ENCODE data around the gene C2orf74.
"Not testable (repeated sequence)": the region's sequence is repeated elsewhere in the genome, so short reads cannot be mapped to it uniquely, and the experiment has no call there.

C2orf74 gene

GRCh38 chr2:61151436-61151835 is 10.6 kb upstream of the C2orf74 start:
- no peak for TF ChIP-seq CTCF (IDR thresholded peaks at IDR 0.05)
- no peak overlapping the region for H3K4me3 ChIP-seq
- DNase-seq (ENCODE audit: low spot score), result no peak
- no peak overlapping the region for H3K27ac ChIP-seq

GRCh38 chr2:61157371-61158003 is 4.5 kb upstream of the C2orf74 start:
- Histone ChIP-seq H3K27ac (no peak overlapping the region), H3K4me3 (no peak overlapping the region)
- DNase-seq (ENCODE audit: low spot score), result no peak
- TF ChIP-seq CTCF (IDR thresholded peaks at IDR 0.05), result no peak

- Histone ChIP-seq H3K27ac (no peak overlapping the region), H3K4me3 (no peak overlapping the region)
- DNase-seq (ENCODE audit: low spot score), result no peak
- TF ChIP-seq CTCF (IDR thresholded peaks at IDR 0.05), result no peak
Measured at GRCh38 chr2:61158356-61158955, 3.5 kb upstream of the C2orf74 start.

- Histone ChIP-seq H3K4me3 (no peak overlapping the region), H3K27ac (no peak overlapping the region)
- DNase-seq (ENCODE audit: low spot score), result no peak
- no peak for TF ChIP-seq CTCF (IDR thresholded peaks at IDR 0.05)
Measured at GRCh38 chr2:61162721-61163120, 733 bp downstream of the C2orf74 start.

- H3K27ac ChIP-seq; DNase-seq (ENCODE audit: low spot score); H3K4me3 ChIP-seq: not testable (repeated sequence)
Measured at GRCh38 chr2:61165082-61165481, 3.1 kb downstream of the C2orf74 start.

DNA sequence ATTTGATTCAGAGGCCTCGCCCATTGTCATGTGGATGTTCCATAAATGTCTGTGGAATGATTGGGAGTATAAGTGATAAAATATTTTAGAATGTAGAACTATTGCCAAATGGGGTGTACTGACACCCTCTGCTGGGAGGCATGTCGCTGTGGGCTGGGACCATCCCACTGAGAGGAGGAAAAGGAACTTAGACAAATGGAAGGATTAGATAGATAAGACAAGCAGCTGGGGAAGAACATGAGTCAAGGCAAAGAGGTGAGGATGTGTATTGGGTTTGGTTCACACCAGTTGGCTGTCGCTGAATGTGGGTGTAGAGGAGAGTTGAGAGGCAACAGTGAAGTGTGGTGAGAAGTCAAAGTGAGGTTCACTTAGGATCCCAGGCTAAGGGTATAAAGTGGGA is 4.0 kb downstream of the C2orf74 start:
- TF ChIP-seq CTCF (IDR thresholded peaks at IDR 0.05), result no peak
- no peak overlapping the region for H3K27ac ChIP-seq

GRCh38 chr2:61167579-61167978 is 5.6 kb downstream of the C2orf74 start:
- no peak for TF ChIP-seq CTCF (IDR thresholded peaks at IDR 0.05)
- Histone ChIP-seq H3K27ac (no peak overlapping the region), H3K4me3 (no peak overlapping the region)
- no peak for DNase-seq (ENCODE audit: low spot score)

More for the DNA sequence above, 4.0 kb downstream of the C2orf74 start:
- H3K4me3 ChIP-seq, result no peak overlapping the region
- no peak for DNase-seq (ENCODE audit: low spot score)

Data from coronary artery (tissue), 2 donors.